ENCODE results near the gene CTCF.

Gene CTCF

DNA sequence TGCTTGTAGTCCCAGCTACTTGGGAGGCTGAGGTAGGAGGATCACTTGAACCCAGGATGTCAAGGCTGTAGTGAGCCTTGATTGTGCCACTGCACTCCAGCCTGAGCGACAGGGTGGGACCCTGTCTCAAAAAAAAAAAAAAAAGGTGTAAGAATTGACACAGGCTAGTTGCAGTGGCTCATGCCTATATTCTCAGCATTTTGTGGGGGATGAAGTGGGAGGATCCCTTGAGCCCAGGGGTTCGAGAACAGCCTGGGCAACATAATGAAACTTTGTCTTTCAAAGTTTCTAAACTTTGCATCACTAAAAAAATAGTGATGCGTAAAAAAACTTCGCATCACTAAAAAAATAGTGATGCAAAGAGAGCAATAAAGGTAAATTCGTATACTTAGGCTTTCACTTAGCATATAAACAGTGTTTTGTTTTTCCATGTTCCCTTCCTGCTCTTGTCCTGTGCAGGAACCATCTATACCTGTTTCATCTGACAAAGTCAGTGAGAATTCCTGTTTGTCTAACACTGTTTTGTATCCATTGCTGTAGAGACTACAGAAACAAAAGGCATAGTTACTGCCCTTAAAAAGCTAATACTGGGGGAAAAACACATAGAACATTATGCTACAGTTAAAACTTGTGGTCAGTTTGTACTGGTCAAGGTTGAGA is 32.1 kb downstream of the CTCF start:
- Histone ChIP-seq H3K27me3 (no peaks in the 10 kb centered on the region), H3K27ac (peak overlapping the region; percentile 43), H3K36me3 (peaks cover 10% of the 10 kb centered on the region), H3K4me3 (ENCODE audit: low read depth in 1 of 2, low read length in 1 of 2) (no peak overlapping the region), H3K4me1 (ENCODE audit: control insufficient read depth in 1 of 2, insufficient read depth in 1 of 2, low read depth in 1 of 2, low read length in 1 of 2) (no peaks in the 10 kb centered on the region), H3K9me3 (no peaks in the 10 kb centered on the region)
- TF ChIP-seq CTCF (IDR thresholded peaks at IDR 0.05), result no peak

GRCh38 chr16:67594956-67595355 is 32.6 kb downstream of the CTCF start:
- TF ChIP-seq CTCF (IDR thresholded peaks at IDR 0.05), result no peak
- Histone ChIP-seq H3K36me3 (peaks cover 6% of the 10 kb centered on the region), H3K9me3 (no peaks in the 10 kb centered on the region), H3K27me3 (no peaks in the 10 kb centered on the region), H3K4me1 (ENCODE audit: control insufficient read depth in 1 of 2, insufficient read depth in 1 of 2, low read depth in 1 of 2, low read length in 1 of 2) (no peaks in the 10 kb centered on the region), H3K27ac (peak overlapping the region; percentile 43), H3K4me3 (ENCODE audit: low read depth in 1 of 2, low read length in 1 of 2) (no peak overlapping the region)

GRCh38 chr16:67598527-67598926 is 36.2 kb downstream of the CTCF start:
- Histone ChIP-seq H3K27ac (no peak overlapping the region), H3K27me3 (no peaks in the 10 kb centered on the region), H3K4me3 (ENCODE audit: low read depth in 1 of 2, low read length in 1 of 2) (no peak overlapping the region), H3K9me3 (no peaks in the 10 kb centered on the region), H3K4me1 (ENCODE audit: control insufficient read depth in 1 of 2, insufficient read depth in 1 of 2, low read depth in 1 of 2, low read length in 1 of 2) (no peaks in the 10 kb centered on the region), H3K36me3 (peaks cover 6% of the 10 kb centered on the region)
- no peak for TF ChIP-seq CTCF (IDR thresholded peaks at IDR 0.05)

- H3K4me1 ChIP-seq (ENCODE audit: control insufficient read depth in 1 of 2, insufficient read depth in 1 of 2, low read depth in 1 of 2, low read length in 1 of 2), result no peaks in the 10 kb centered on the region
- no peak overlapping the region for H3K27ac ChIP-seq
- H3K27me3 ChIP-seq, result no peaks in the 10 kb centered on the region
- no peak for TF ChIP-seq CTCF (IDR thresholded peaks at IDR 0.05)
- H3K9me3 ChIP-seq, result no peaks in the 10 kb centered on the region
- no peak overlapping the region for H3K4me3 ChIP-seq (ENCODE audit: low read depth in 1 of 2, low read length in 1 of 2)
- no peaks in the 10 kb centered on the region for H3K36me3 ChIP-seq
Observed at GRCh38 chr16:67605641-67606040, 43.3 kb downstream of the CTCF start.

- Histone ChIP-seq H3K27ac (no peak overlapping the region), H3K4me1 (ENCODE audit: control insufficient read depth in 1 of 2, insufficient read depth in 1 of 2, low read depth in 1 of 2, low read length in 1 of 2) (no peaks in the 10 kb centered on the region), H3K9me3 (no peaks in the 10 kb centered on the region), H3K36me3 (peaks cover 10% of the 10 kb centered on the region), H3K4me3 (ENCODE audit: low read depth in 1 of 2, low read length in 1 of 2) (no peak overlapping the region), H3K27me3 (no peaks in the 10 kb centered on the region)
- no peak for TF ChIP-seq CTCF (IDR thresholded peaks at IDR 0.05)
Observed at GRCh38 chr16:67606632-67607031, 44.3 kb downstream of the CTCF start.

Measured in neutrophil (primary cell).